CD4-positive, CD25-positive, alpha-beta regulatory T cell (primary cell): Measurements from ENCODE around the gene MBNL3. TPM values are rescaled to one million over a fixed set of nuclear protein-coding genes. Genes with fewer than 3 reads are reported as not detected.

Experiments
- ATAC-seq, 2 donors: fragments of 150-1000 bp; cut with Tn5 transposase; one replicate each; pipeline ENCODE4 v1.10.0; 2021; ENCODE audit warnings: low read depth in 2 of 2, moderate number of reproducible peaks in 2 of 2, moderate library complexity in 1 of 2
- DNase-seq, 3 donors: peaks; one replicate each; pipeline versions ENCODE4 v3.0.0 to v3.0.0-alpha.2; 2012 to 2022; ENCODE audit warnings: mixed read lengths in 1 of 3
- H3K27ac ChIP-seq: one replicate; pipeline ENCODE4 v1.7.0; 2013; ENCODE audit warnings: mild to moderate bottlenecking, low read length; ENCODE audit not compliant: insufficient read depth, poor library complexity, severe bottlenecking
- H3K27me3 ChIP-seq: one replicate; pipeline ENCODE4 v1.7.0; 2013; ENCODE audit warnings: low read length; ENCODE audit not compliant: control insufficient read depth, insufficient read depth
- H3K36me3 ChIP-seq: one replicate; pipeline ENCODE4 v1.7.0; 2013; ENCODE audit warnings: mild to moderate bottlenecking, low read length, moderate library complexity; ENCODE audit not compliant: control insufficient read depth, insufficient read depth
- H3K4me1 ChIP-seq: 2 replicates; pipeline ENCODE4 v1.7.0; 2013; ENCODE audit warnings: mild to moderate bottlenecking, low read length; ENCODE audit not compliant: insufficient read depth, control insufficient read depth, poor library complexity, severe bottlenecking
- H3K4me3 ChIP-seq: one replicate; pipeline ENCODE4 v1.7.0; 2013; ENCODE audit warnings: low read depth, mild to moderate bottlenecking, low read length, moderate library complexity
- H3K9me3 ChIP-seq, 2 experiments: 1 replicate in 1 of 2; 2 replicates in 1 of 2; pipeline ENCODE4 v1.7.0; 2013; ENCODE audit warnings: low read length in 2 of 2, mild to moderate bottlenecking in 1 of 2, moderate library complexity in 1 of 2; ENCODE audit not compliant: control insufficient read depth in 2 of 2
- H3K27ac Mint-ChIP-seq, 3 donors: one replicate each; pipeline ENCODE4 v1.8.0; 2020 to 2022; ENCODE audit warnings: mild to moderate bottlenecking in 3 of 3, mixed read lengths in 3 of 3, moderate library complexity in 2 of 3
- H3K27me3 Mint-ChIP-seq: one replicate; pipeline ENCODE4 v1.8.0; 2022; ENCODE audit warnings: mild to moderate bottlenecking, mixed read lengths
- H3K36me3 Mint-ChIP-seq: one replicate; pipeline ENCODE4 v1.8.0; 2020; ENCODE audit warnings: mixed read lengths
- H3K4me1 Mint-ChIP-seq, 4 donors: one replicate each; pipeline ENCODE4 v1.8.0; 2020 to 2022; ENCODE audit warnings: mixed read lengths in 4 of 4, mild to moderate bottlenecking in 1 of 4
- H3K4me3 Mint-ChIP-seq, 4 donors: one replicate each; pipeline ENCODE4 v1.8.0; 2020 to 2022; ENCODE audit warnings: mild to moderate bottlenecking in 4 of 4, mixed read lengths in 4 of 4, moderate library complexity in 3 of 4
- H3K9me3 Mint-ChIP-seq, 7 donors: one replicate each; pipeline ENCODE4 v1.8.0; 2020 to 2022; ENCODE audit warnings: mixed read lengths in 7 of 7, mild to moderate bottlenecking in 3 of 7, moderate library complexity in 2 of 7
- polyA plus RNA-seq, 4 donors: library from polyadenylated mRNA; unstranded; fragments of 300-500 nt; fragmentation: Illumina TruSeq; gene quantifications; one replicate each; pipeline ENCODE4 v1.2.3, GENCODE V29; 2021
- total RNA-seq: library from RNA; stranded (reverse); gene quantifications from one replicate; pipeline ENCODE4 v1.2.3, GENCODE V29; 2022

The MBNL3 gene
- total and polyA plus RNA-seq, 5 donors from 2014 or later = 11.8 to 18.5 (median 15.1) TPM

- no peak for ATAC-seq
- Mint-ChIP-seq H3K36me3 (peaks cover 3% of the 10 kb centered on the region), H3K9me3 (no peaks in the 10 kb centered on the region), H3K27ac (no peak overlapping the region), H3K27me3 (no peaks in the 10 kb centered on the region), H3K4me3 (no peak overlapping the region), H3K4me1 (no peaks in the 10 kb centered on the region)
- H3K27ac ChIP-seq = no peak overlapping the region
- H3K4me1 ChIP-seq = no peaks in the 10 kb centered on the region
- no peak for DNase-seq
- no peaks in the 10 kb centered on the region for H3K27me3 ChIP-seq
- H3K9me3 ChIP-seq = no peaks in the 10 kb centered on the region
- H3K4me3 ChIP-seq = no peak overlapping the region
- H3K36me3 ChIP-seq = no peaks in the 10 kb centered on the region
These were observed 99.4 kb downstream of the MBNL3 start for GRCh38 chrX:132389480-132389879.

- ATAC-seq = no peak
- Mint-ChIP-seq H3K27me3 (no peaks in the 10 kb centered on the region), H3K27ac (no peak overlapping the region), H3K4me1 (no peaks in the 10 kb centered on the region), H3K36me3 (peaks cover 3% of the 10 kb centered on the region), H3K4me3 (no peak overlapping the region), H3K9me3 (no peaks in the 10 kb centered on the region)
- Histone ChIP-seq H3K9me3 (no peaks in the 10 kb centered on the region), H3K36me3 (no peaks in the 10 kb centered on the region), H3K4me3 (no peak overlapping the region), H3K4me1 (no peaks in the 10 kb centered on the region), H3K27ac (no peak overlapping the region), H3K27me3 (no peaks in the 10 kb centered on the region)
- no peak for DNase-seq
These were observed 100.5 kb downstream of the MBNL3 start for GRCh38 chrX:132388371-132388770.

DNA sequence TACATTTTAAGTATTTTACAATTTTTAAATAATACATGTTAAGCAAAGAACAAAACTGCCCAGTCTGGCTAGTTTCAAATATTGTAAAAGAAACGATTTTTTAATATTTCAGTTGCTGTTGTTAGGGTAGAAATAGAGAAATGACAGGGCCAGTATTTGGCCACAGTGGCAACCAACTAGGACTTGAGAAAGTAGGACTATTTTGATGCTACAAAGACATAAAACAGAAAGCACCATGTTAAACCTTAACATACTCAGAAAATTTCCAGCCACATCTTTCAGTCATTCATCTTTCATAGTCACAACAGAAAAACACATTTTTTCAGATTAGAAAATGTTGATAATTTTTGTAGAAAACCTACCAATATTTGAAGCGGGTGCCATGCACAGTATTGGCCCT is 104.5 kb downstream of the MBNL3 start:
- Mint-ChIP-seq H3K27ac (no peak overlapping the region), H3K27me3 (no peaks in the 10 kb centered on the region), H3K4me1 (no peaks in the 10 kb centered on the region), H3K4me3 (no peak overlapping the region), H3K9me3 (no peaks in the 10 kb centered on the region), H3K36me3 (peaks cover 7% of the 10 kb centered on the region)
- Histone ChIP-seq H3K27ac (no peak overlapping the region), H3K9me3 (no peaks in the 10 kb centered on the region), H3K4me1 (no peaks in the 10 kb centered on the region), H3K36me3 (no peaks in the 10 kb centered on the region), H3K4me3 (no peak overlapping the region), H3K27me3 (no peaks in the 10 kb centered on the region)
- DNase-seq = no peak
- ATAC-seq = no peak

DNA sequence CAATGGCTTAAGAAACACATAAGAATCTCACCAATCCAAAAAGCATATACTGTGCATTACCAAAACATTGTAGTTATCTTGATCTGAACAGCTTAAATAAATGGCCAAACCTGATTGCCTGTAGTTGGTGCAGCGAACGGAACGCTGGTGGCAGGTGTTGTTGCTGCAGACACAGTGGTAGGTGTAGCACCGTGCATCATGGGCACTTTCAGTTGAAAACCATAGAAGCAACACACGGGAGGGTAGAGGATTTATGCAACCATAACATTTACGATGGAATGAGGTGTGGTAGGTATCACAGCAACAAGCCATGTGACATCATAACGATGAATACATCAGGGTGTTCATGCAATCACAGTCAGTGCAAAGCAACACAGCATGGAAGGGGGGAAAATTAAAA is 106.8 kb downstream of the MBNL3 start:
- Mint-ChIP-seq H3K36me3 (peaks cover 4% of the 10 kb centered on the region), H3K27ac (no peak overlapping the region), H3K4me3 (no peak overlapping the region), H3K4me1 (no peaks in the 10 kb centered on the region), H3K27me3 (no peaks in the 10 kb centered on the region), H3K9me3 (no peaks in the 10 kb centered on the region)
- Histone ChIP-seq H3K4me1 (no peaks in the 10 kb centered on the region), H3K27ac (no peak overlapping the region), H3K9me3 (no peaks in the 10 kb centered on the region), H3K27me3 (no peaks in the 10 kb centered on the region), H3K36me3 (no peaks in the 10 kb centered on the region), H3K4me3 (no peak overlapping the region)
- no peak for DNase-seq
- no peak for ATAC-seq

- no peaks in the 10 kb centered on the region for H3K27me3 Mint-ChIP-seq
These were observed 110.6 kb downstream of the MBNL3 start for GRCh38 chrX:132378281-132378680.

GRCh38 chrX:132375941-132376340 is 112.9 kb downstream of the MBNL3 start:
- no peak overlapping the region for H3K4me3 ChIP-seq
- no peaks in the 10 kb centered on the region for H3K36me3 ChIP-seq
- Mint-ChIP-seq H3K4me3 (no peak overlapping the region), H3K36me3 (no peaks in the 10 kb centered on the region), H3K4me1 (no peaks in the 10 kb centered on the region), H3K27me3 (no peaks in the 10 kb centered on the region), H3K27ac (no peak overlapping the region), H3K9me3 (no peaks in the 10 kb centered on the region)
- ATAC-seq = no peak
- no peaks in the 10 kb centered on the region for H3K9me3 ChIP-seq
- no peak for DNase-seq
- H3K4me1 ChIP-seq = no peaks in the 10 kb centered on the region
- no peaks in the 10 kb centered on the region for H3K27me3 ChIP-seq
- H3K27ac ChIP-seq = no peak overlapping the region

More at GRCh38 chrX:132378281-132378680, 110.6 kb downstream of the MBNL3 start:
- Mint-ChIP-seq H3K4me1 (no peaks in the 10 kb centered on the region), H3K4me3 (no peak overlapping the region), H3K36me3 (peaks cover 4% of the 10 kb centered on the region), H3K9me3 (no peaks in the 10 kb centered on the region), H3K27ac (no peak overlapping the region)
- Histone ChIP-seq H3K36me3 (no peaks in the 10 kb centered on the region), H3K27me3 (no peaks in the 10 kb centered on the region), H3K4me3 (no peak overlapping the region), H3K4me1 (no peaks in the 10 kb centered on the region), H3K27ac (no peak overlapping the region), H3K9me3 (no peaks in the 10 kb centered on the region)
- DNase-seq (no peak), ATAC-seq (no peak)

DNA sequence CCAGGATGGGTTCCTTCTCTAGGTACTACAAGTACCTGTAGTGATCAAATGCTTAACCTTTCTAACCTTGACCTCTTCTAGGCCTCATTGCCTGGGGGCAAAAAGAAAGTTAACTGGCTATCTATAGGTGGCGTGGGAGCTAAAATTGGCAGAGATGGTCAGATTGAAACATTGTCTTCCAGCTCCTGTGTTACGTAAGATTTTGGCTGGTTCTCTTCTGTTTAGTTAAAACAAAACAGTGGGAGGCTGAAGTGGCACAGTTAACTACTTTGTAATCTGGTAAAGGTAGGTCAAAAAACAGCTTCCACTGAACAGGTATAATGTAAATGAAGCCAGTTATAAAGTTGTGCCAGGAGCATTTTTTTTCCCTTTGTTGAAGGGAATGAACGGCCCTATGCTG is 115.2 kb downstream of the MBNL3 start:
- no peak overlapping the region for H3K4me3 ChIP-seq
- H3K9me3 Mint-ChIP-seq = no peaks in the 10 kb centered on the region
- H3K4me1 ChIP-seq = no peaks in the 10 kb centered on the region
- DNase-seq = no peak
- H3K27ac Mint-ChIP-seq = no peak overlapping the region
- ATAC-seq = no peak
- H3K4me3 Mint-ChIP-seq = no peak overlapping the region
- no peaks in the 10 kb centered on the region for H3K9me3 ChIP-seq
- no peaks in the 10 kb centered on the region for H3K27me3 ChIP-seq
- H3K27ac ChIP-seq = no peak overlapping the region
- H3K4me1 Mint-ChIP-seq = no peaks in the 10 kb centered on the region
- no peaks in the 10 kb centered on the region for H3K27me3 Mint-ChIP-seq
- no peaks in the 10 kb centered on the region for H3K36me3 Mint-ChIP-seq
- H3K36me3 ChIP-seq = no peaks in the 10 kb centered on the region

GRCh38 chrX:132369617-132370326 is 119.1 kb downstream of the MBNL3 start:
- Mint-ChIP-seq H3K27ac (no peak overlapping the region), H3K9me3 (no peaks in the 10 kb centered on the region), H3K4me3 (no peak overlapping the region), H3K4me1 (no peaks in the 10 kb centered on the region), H3K36me3 (no peaks in the 10 kb centered on the region), H3K27me3 (no peaks in the 10 kb centered on the region)
- H3K4me1 ChIP-seq = no peaks in the 10 kb centered on the region
- no peak overlapping the region for H3K4me3 ChIP-seq
- DNase-seq (no peak), ATAC-seq (no peak)
- H3K27ac ChIP-seq = no peak overlapping the region
- no peaks in the 10 kb centered on the region for H3K9me3 ChIP-seq
- no peaks in the 10 kb centered on the region for H3K27me3 ChIP-seq
- no peaks in the 10 kb centered on the region for H3K36me3 ChIP-seq
